ENCODE measurements around the gene TOLLIP.

TOLLIP gene

DNA sequence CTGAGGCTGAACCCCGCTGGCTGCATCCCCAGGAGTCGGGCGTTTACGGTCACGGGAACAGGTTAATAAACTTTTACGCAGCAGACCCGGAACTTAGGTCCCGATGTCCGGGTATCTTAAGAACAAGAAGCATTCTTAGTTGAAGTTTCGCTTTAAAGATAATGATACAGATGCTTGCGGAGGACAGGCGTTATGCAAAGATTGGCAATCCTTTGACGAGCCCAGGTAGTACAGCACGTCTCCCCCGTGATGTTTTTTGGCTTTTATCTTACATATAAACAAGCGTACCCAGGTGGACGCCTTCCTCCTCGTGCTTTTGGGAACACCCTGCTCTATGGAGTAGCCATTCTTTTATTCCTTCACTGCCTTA lies 871 bp upstream of the TOLLIP start:
- DNase-seq = no peak

DNA sequence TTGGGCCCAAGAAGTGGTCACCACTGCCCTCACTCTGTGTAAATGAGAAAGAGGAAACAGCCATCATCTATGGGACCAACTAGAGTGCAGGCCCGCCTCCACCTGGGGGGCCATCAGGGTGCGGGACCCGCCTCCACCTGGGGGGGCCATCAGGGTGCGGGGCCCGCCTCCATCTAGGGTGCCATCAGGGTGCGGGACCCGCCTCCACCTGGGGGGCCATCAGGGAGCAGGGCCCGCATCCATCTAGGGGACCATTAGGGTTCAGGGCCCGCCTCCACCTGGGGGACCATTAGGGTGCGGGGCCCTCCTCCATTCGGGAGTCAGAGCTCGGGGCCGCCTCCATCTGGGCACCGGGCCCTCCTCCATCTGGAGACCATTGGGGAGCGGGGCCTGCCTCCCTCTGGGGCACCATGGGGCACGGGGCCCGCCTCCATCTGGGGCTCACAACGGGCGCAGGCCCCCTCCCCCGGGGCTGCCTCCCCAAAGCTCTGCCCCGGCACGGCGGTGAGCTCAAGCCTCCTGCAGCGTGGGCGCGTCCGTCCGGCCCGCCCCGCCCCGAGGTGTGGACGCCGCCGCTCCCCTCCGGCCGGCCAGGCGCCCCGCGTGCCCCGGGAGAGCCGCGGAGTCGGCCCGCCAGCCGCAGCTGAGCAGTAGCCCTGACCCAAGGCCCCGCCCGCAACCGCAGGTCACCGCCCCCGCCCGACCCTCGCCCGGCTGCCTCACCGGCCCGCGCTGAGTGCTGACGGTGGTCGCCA lies 512 bp downstream of the TOLLIP start:
- DNase-seq = no peak

DNA sequence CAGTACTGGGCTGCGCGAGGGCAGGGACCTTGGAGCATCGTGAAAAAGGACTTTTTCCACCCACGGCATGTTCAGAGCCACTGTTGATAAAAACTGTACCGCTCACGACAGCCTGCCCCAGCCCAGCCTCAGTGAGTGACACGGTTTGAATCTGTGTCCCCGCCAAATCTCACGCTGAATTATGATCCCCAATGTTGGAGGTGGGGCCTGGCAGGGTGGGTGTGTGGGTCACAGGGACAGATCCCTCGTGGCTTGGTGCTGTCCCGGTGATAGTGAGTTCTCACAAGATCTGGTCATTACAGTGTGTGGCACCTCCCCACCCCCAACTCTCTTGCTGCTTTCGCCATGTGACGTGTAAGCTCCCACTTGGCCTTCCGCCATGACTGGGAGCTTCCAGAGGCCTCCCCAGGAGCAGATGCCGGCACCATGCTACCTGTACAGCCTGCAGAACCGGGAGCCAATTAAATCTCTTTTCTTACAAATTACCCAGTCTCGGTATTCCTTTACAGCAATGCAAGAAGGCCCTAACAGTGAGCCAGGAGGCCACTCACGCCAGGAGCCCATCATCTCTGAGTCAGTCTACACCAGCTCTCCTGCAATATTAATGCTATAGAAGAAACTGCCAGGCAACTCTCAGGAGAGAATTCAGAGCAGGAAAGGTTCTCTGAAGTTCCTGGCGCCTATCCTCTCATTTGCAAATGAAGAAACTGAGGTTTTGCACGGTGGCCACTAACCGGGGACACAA lies 1.3 kb downstream of the TOLLIP start:
- no peak for DNase-seq

DNA sequence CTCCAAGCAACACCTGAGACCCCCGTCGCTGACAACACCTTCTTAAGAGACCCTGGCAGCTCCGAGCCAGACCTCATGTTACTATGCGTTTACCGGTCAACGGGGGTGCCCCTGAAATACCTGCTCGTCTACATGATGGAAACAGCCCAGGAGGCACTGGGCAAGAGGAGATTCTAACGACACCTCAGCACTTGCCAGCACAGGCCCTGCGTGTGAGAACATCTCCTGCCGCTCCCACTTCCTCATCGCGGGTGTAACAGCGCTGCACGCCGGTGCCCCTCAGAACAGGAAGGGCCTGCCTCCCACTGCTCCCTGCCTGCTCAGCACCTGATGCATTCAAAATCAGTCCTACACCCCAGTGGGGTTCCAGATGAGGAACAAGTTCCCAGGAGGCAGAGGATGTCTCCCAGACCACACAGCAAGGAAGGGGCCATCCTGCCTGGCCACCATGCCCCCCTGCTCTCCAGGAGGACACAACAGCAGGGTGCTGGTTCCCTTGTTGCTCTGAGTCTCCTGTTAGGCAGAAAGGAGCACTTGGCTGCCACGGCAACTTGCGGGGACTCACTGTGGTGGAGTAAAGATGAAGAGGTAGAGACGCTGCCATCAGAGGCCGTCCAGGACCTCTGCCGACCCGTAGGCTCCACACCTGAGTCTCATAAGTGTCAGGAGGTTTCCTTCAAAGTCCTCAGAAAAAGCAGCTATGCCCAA lies 2.1 kb downstream of the TOLLIP start:
- DNase-seq = no peak

DNA sequence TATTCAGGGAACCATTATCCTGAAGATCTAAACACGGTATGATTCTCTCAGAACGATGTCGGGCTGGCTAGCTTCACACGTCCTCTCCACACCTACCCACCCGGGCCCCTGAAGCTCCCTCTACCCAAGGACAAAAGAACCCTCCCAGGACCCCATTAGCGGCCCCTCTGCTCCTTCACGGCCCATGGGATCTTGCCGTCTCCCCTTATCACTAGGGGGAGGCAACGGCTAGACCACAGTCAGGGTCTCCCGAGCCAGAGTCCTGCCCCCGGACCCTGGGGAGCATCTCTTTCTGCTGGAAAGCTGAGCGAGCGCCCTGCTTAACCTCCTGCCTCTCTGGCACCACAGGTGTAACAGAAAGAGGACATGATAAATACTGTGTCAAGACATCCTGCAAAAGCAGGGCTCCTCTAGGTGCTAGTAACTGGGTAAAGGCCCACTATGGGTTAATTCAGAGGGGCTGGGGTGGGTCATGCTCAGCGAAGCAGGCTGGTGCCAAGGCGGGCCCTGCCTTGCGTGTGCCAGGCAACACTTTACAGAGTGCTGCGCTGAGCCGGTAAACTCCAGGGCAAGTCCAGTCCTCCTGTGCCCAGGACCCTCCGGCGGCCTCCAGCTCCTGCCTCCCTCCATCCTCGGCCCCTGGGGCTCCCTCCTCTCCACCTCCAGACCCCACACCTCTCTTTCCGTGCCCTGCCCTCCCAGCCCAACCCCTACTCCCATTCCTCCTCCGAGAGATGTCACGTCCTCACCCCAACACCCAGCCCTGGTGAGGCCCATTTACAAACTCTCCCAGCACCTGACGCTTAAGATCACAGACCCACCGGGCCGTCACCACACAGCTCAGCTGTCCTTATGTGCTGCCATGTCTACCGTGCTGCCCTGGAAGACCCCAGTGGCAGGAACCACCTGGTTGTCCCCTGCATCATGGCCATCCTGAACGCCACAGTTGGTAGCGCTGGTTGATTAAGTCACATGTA lies 3.0 kb downstream of the TOLLIP start:
- no peak for DNase-seq

DNA sequence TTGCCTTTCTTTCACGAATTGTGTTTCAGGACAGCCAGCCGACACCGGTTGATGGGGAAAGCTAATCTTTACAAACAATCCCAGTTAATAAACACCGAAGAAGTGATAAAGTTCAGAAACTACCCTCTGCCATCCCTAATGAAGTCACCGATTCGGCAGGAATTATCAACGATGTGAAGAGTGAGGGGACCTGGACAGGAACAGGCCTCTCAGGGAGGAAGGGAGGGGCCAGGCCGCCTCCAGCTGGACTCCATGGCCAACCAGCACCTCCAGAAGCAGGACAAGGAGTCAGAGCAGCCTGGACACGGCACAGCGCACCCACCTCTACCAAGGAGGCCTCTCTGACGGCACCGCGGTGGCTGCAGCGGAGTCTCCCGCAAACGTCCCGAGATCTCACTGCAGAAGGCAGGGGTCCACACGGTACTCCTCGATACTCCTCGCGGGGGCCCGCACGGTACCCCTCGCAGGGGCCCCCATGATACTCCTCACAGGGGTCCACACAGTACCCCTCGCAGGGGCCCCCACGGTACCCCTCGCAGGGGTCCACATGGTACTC lies 3.9 kb downstream of the TOLLIP start:
- DNase-seq = no peak

DNA sequence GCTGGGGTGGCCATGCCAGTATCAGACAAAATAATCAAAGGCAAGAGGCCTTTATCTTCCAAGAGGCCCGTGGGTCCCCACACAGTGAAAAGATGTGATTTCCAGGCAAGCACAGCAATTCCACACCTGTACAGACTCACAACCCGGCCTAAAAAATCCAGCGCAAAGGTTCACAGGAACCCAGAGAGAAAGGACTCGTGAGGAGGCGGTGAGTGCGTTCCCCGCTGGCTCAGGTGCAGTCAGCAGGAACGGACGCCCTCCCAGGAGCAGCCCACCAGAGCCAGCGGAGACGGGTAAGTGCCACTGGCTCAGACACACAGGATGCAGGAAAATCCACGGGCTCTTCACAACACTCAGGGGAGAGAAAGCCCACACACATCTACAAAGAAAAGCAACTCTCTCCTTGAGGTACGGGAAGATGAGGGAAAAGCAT lies 4.4 kb downstream of the TOLLIP start:
- no peak for DNase-seq

DNA sequence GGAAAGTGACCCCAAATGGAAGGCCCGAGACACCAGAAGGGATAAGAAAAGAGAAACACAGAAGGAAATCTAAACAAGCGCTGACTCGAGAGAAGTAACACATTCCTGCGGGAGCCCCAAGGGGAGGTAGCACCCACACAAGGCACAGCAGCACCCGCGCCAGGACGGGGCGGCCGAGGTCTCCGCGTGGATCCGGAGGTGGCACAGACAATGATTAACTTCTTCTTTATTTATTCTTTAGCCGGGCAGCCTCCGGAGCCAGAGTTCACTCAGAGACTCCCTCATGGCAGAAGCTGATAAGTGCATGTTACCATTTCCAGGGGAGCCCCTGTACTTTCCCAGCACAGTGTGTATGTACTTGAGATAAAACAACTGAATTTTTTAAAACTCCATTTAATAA lies 5.1 kb downstream of the TOLLIP start:
- DNase-seq = no peak

DNA sequence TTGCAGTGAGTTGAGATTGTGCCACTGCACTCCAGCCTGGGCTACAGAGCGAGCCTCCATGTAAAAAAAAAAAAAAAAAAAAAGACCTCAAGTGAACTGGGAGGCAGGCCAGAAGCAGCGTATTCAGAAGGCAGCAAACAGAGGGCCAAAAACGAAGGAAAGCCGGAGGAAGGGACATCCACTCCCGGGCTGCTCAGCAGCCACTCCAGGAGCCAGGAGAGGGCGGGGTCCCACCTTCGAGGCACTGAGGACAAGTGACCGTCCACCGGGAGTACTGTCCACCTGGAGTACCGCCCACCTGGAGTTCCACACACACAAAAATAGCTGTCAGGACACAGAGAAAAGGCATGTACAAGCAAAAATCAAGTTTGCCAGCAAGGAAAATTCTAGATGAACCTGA lies 5.5 kb downstream of the TOLLIP start:
- no peak for DNase-seq

DNA sequence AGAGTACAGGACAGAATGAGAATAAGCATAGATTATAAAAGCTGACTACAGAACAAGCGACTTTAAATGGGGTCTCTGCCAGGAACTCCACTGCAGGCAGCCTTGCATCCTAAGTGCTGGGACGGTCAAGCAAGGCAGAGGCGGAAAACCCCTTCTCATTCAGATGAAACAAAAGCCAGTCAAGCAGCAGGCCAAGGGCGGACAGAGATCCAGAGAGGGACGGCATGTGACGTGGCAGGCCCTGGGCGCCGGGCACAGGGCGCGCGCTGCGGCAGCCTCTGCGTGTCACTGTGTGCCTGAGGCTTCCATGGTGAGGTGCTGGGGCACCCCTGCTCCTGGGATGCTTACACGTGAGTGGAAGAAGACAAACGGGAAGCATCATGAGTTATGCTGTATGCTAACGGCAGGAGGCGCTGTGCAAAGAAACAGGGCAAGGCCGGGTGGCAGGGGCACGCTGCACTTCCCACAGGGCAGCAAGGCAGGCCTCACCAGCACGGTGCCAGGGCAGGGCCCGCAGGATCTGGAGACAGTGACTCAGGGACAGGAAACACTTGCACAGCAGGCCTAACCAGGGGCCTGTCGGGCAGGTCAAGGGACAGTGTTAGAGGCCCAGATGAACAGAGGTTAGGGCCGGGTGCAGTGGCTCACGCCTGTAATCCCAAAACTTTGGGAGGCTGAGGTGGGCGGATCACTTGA lies 6.2 kb downstream of the TOLLIP start:
- no peak for DNase-seq

DNA sequence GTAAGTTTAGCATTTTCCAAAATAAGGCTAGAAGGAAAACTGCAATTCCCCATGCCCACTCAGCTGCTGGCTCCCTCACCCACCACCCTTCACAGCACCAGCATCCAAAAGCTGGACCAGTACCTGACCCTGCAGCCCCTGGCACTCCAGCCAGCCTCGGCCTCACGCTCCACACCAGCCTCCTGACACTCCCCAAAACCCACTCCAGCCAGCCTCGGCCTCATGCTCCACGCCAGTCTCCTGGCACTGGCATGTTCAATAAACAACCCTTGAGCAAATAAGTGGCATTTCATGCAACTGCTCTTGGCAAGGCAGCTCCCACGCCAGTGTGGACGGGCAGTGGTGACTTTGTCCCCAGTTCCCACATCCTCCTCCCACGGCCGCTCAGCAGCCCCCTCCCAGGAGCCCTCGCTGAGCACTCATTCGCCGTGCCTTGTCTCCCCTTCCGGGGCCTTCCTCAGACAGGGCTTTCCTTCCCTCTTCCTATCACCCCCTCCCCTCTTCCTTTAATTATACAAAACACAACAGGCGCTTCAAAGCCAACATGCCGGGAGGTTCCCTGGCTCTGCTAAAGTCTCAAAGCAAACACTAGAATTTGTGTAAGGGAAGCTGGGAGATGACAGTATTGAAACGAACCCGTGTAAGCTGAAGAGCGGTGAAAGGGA lies 6.8 kb downstream of the TOLLIP start:
- no peak for DNase-seq

DNA sequence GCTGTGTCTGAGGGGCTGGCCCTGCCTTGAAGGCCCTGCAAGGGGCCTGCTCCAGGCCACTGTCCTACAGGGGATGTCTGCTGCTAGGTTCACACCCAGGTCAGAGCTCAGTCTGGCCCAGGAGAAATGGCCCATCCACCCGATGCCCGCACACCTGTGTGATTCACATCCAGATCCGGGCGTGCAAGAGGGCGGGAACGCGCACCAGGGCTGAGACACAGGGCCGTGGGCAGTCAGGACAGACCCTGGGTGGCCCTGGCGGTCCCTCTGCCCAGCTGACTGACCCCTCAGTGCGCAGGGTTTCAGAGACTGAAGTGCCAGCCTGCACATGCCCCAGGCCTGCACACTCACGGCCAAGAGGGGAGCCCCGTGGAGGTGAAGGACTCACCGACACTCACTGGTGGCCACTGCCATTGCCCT lies 7.4 kb downstream of the TOLLIP start:
- DNase-seq = no peak

DNA sequence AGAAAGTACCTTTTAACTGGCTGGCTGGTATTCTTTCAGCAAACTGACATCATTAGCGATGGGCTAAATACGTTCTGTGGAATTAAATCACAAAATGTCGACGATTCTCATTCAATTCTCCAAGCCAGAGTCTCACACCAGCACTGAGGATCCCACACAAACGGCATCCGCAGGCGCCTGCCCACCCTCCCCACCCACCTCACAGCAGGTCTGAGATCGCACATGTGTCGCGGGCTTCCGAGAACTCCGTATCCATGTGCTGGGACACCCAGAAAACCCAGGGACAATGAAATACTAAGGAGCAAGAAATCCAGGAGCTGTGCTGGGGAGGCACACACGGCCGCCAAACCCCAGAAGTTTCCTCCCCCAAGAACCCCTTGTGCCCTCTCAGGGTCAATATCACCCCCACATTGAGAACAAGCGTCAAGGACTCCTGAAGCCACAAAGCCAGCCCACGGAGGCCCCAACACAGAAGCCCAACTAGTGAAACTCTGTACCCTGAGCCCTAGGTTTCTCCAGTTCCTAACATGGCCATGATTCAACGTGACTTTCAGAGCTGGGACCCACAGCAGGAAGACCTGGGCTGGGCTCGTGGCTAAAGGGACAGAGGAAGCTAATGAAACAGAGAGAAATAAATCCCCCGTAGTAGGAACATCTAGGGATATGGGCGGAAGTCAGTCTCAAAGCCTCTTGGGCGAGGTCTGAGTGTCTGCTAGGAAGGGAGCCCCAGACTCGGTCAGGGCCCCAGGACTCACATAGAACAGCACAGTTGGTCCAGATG lies 8.0 kb downstream of the TOLLIP start:
- DNase-seq = no peak

DNA sequence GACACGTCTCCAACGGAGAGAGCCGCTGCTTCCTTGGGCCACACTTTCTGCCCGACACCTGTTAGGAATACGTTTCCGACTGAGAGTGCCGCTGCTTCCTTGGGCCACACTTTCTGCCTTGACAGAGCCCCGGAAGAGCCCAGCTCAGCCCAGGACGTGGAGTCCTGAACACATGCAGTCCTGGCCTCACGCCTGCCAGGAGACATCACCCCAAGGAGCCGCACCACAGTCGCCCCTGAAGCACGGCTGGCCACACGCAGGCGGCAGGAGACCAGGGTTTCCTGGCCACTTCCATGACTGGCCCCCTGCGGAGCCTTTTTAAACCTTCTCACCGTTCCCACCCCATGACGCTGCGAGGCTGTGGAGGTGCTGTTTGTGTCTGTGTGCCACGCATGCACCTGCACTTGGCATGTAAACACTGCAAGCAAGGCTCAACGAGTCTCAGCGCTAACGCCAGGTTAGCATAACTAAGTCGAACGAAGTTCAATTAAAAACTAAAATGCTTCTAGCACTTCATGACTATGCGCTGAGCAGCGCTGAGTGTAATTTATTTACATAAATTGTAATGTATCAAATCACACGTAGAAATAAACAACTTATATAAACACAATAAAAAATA lies 8.8 kb downstream of the TOLLIP start:
- DNase-seq = no peak

DNA sequence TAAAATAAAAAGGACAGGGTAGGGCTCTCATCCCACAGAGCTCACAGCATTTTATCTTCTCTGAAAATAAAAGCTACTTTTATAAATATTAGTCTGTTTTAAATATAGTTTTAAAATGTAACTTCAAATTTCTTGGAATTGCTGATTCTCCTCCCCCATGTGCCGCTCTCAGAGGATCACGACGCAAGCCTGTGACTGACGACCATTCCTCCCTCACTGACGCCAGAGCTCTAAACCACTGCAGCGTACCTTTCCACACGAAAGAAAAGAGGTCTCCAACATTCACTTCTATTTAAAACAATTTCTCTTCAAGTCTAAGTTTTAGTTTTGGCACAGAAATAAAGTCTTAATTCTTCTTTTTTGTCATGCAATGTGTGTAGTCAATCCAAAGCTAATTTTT lies 9.3 kb downstream of the TOLLIP start:
- DNase-seq = no peak

DNA sequence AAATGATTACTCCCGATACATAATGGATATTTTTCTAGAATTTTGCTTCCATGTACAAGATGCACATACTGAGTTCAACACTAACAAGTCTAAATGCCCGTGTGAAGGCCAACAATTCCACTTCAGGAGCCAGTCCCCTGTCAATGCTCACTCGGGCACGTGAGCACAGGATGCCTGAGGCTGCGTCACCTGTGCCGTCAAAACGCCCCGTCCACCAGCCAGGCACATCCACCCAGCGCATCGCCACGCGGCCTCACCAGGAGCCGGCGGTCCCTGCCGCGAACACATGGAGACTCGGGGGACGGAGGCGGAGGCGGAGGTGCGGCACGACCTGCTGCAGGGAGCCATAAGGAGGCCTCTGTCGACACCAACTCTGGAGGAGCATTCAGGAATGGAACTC lies 9.8 kb downstream of the TOLLIP start:
- no peak for DNase-seq

DNA sequence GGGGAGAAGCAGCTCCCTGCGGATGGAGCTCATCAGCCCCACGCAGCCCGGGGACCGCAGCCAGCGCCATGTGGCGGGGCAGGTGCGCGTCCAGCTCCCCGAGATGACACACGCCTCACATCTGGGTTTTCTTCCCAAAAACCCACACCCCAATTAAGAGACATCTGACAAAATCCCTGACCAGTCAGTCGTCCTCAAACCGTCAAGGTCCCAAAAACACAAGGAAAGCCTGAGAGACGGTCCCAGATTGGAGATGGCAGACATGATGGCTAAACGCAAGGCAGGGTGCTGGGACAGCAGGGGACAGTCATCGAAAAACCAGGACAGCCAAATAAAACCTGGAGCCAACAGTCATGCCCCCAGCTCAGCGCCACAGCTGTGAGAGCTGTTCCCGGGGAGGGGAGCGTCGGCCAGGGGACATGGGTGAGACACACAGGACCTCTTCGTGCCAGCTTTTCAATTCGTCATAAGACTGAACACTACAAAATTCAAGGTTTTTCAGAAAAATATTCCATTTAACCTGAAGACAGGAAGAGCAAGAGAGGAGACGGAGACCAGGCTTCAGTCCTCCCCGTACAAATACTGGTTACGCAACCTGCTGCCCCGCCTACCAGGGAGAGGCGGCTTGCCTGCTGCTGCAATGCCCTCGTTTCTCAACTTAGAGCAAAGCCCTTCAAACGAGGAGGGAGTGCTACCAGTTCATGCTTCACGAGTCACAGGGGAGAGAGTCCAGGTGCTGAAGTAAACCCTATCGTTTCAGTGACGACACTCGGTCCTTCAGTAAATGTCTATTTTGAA lies 10.5 kb downstream of the TOLLIP start:
- no peak for DNase-seq

DNA sequence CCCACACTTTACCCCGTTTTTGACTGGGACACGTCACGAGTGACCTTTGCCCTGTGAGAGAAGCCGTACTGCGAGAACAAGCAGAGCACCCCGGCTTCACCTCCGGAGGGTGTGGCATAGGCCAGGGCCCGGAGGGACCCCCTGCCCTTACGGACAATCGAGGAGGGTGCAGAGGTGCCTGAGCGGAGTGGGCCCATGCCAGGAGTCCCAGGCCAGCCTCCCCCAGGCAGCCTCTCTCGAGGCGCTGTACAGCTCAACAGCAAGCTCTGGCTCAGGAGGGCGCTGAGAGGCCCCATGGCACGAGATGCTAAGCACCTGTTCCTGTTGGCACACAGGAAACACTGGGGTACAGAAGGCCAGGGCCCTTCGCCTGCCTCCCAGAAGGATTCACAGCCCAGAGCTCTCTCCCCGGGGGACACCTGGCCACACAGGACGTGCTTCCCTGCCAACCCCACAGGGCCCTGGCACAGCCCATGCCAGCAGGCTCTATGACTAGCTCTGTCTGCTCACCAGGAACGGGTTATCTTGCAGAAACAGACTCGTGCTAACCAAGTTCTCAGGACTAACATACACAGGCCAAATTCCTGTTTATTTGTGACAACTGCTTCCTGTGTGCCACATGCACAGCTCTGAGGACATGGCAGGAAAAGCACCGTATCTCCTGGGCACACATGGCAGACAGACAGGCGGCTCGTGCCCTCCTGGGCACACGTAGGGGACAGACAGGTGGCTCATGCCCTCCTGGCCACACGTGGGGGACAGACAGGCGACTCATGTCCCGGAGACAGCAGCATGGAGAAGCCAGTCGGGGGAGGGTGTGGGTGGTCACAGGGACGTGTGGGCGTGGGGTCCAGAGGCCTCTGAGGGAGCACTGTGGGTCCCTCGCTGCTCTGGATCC lies 11.6 kb downstream of the TOLLIP start:
- DNase-seq = no peak
